ENCODE data around the gene RUNX3.

DNA sequence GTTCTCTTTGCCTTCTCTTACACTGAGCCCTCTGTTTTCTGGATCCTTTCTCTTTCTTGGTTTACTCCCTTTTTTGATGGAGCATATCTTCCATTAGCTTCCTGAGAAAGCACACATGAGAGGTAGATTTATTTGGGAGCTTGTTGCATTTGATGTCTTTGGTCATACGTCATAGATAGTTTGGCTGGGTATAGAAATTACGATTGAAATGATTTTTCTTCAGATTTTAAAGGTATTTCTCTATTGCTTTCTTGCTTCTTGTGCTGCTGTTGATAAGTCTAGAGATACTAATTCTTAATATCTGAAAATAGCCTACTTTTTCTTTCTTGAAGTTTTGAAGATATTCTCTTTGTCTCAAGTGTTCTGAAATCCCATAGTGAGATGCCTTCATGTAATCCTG, 45.3 kb upstream of the RUNX3 start:
- no peak for TF ChIP-seq GATA2 (IDR thresholded peaks at IDR 0.05; ENCODE audit: insufficient read depth, insufficient read length, low read depth, low read length)
- TF ChIP-seq POLR2A (IDR thresholded peaks at IDR 0.05; ENCODE audit: low read depth, low read length): no peak
- no peak for TF ChIP-seq POLR2AphosphoS5 (IDR thresholded peaks at IDR 0.05; ENCODE audit: insufficient read depth, low read depth, low read length)
- TF ChIP-seq EZH2 (IDR thresholded peaks at IDR 0.05; ENCODE audit: borderline replicate concordance, low read depth, low read length, severe bottlenecking): no peak
- TF ChIP-seq MYC (IDR thresholded peaks at IDR 0.05; ENCODE audit: low read depth, low read length): no peak
- TF ChIP-seq CTCF (IDR thresholded peaks at IDR 0.05; ENCODE audit: extremely low read depth in 1 of 2, insufficient read depth in 1 of 2, low read depth in 1 of 2, low read length in 2 of 2): no peak
- TF ChIP-seq, protein P1, sequence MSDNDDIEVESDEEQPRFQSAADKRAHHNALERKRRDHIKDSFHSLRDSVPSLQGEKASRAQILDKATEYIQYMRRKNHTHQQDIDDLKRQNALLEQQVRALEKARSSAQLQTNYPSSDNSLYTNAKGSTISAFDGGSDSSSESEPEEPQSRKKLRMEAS (IDR thresholded peaks at IDR 0.05; ENCODE audit: insufficient read depth, insufficient read length): no peak
- no peak for TF ChIP-seq FOS (IDR thresholded peaks at IDR 0.05; ENCODE audit: borderline replicate concordance, insufficient read depth, low read length)
- no peak for TF ChIP-seq JUN (IDR thresholded peaks at IDR 0.05; ENCODE audit: borderline replicate concordance, insufficient read depth, insufficient read length, low read depth)
